ENCODE results near the gene SIRT6.

- TF ChIP-seq, protein P1, sequence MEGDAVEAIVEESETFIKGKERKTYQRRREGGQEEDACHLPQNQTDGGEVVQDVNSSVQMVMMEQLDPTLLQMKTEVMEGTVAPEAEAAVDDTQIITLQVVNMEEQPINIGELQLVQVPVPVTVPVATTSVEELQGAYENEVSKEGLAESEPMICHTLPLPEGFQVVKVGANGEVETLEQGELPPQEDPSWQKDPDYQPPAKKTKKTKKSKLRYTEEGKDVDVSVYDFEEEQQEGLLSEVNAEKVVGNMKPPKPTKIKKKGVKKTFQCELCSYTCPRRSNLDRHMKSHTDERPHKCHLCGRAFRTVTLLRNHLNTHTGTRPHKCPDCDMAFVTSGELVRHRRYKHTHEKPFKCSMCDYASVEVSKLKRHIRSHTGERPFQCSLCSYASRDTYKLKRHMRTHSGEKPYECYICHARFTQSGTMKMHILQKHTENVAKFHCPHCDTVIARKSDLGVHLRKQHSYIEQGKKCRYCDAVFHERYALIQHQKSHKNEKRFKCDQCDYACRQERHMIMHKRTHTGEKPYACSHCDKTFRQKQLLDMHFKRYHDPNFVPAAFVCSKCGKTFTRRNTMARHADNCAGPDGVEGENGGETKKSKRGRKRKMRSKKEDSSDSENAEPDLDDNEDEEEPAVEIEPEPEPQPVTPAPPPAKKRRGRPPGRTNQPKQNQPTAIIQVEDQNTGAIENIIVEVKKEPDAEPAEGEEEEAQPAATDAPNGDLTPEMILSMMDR (IDR thresholded peaks at IDR 0.05) = no peak
- TF ChIP-seq POLR2AphosphoS5 (IDR thresholded peaks at IDR 0.05) = no peak
- TF ChIP-seq EP300 (IDR thresholded peaks at IDR 0.05) = no peak
Measured at GRCh38 chr19:4206818-4207484, 24.6 kb upstream of the SIRT6 start.

Data from esophagus muscularis mucosa (tissue), 4 donors.